Esophagus squamous epithelium (tissue), 4 donors: Measurements from ENCODE around the gene TEKT2.

Experiments used
- CTCF ChIP-seq, 6 experiments: fragments of 450-650 bp in 4 of 6; fragments of 200-600 bp in 2 of 6; sonication (generic) in 2 of 6; IDR thresholded peaks; one replicate each; pipeline ENCODE4 v1.5.1; 2016 to 2019; ENCODE audit warnings: antibody characterized with exemption in 6 of 6, mild to moderate bottlenecking in 4 of 6, moderate library complexity in 4 of 6
- POLR2A ChIP-seq, 4 donors: fragments of 450-650 bp; IDR thresholded peaks; one replicate each; pipeline ENCODE4 v1.6.1; 2017; ENCODE audit warnings: antibody characterized with exemption in 4 of 4, mild to moderate bottlenecking in 4 of 4, moderate library complexity in 3 of 4

- no peak for TF ChIP-seq CTCF (IDR thresholded peaks at IDR 0.05)
- no peak for TF ChIP-seq POLR2A (IDR thresholded peaks at IDR 0.05)
Measured at GRCh38 chr1:36068866-36069265, 15.0 kb upstream of the TEKT2 start.
